Measurements from ENCODE around the gene GCDH. TPM values are rescaled to one million over a fixed set of nuclear protein-coding genes. Genes with fewer than 3 reads are reported as not detected.
"Not testable (repeated sequence)": the region's sequence is repeated elsewhere in the genome, so short reads cannot be mapped to it uniquely, and the experiment has no call there.

GCDH gene
- total RNA-seq, 4 donors from 2014 or later: 31.2 to 63.7 (median 46.7) TPM

GRCh38 chr19:12913851-12914690, 23.1 kb downstream of the GCDH start:
- intact Hi-C loops (cut with DNase I): no loop called here
- no peaks in the 10 kb centered on the region for H3K27me3 ChIP-seq
- no peak for TF ChIP-seq CTCF (IDR thresholded peaks at IDR 0.05)
- no peak for TF ChIP-seq POLR2A (IDR thresholded peaks at IDR 0.05)
- H3K4me3 ChIP-seq (replicated peaks in 1 of 3): no peak overlapping the region
- no peaks in the 10 kb centered on the region for H3K36me3 ChIP-seq
- no peaks in the 10 kb centered on the region for H3K9me3 ChIP-seq
- H3K27ac ChIP-seq: peak overlapping the region; percentile 79 to 86 (median 80)
- WGBS, 2 donors: 49 to 57% methylated on average over 11 to 12 of the region's 12 CpGs
- DNase-seq: peak; percentile 55 to 67
- peaks cover 22 to 29% of the 10 kb centered on the region in 2 donors for H3K4me1 ChIP-seq

GRCh38 chr19:12915860-12916259, 24.9 kb downstream of the GCDH start:
- intact Hi-C loops (cut with DNase I); H3K9me3 ChIP-seq; DNase-seq; H3K36me3 ChIP-seq; H3K27me3 ChIP-seq; H3K4me3 ChIP-seq (replicated peaks in 1 of 3); H3K27ac ChIP-seq: not testable (repeated sequence)
- H3K4me1 ChIP-seq: peaks cover 22 to 29% of the 10 kb centered on the region in 2 donors
- whole genome bisulfite sequencing, 2 donors: 90% methylated on average over 4 of the region's 4 CpGs

- DNase-seq: no peak
- no peaks in the 10 kb centered on the region for H3K9me3 ChIP-seq
- peaks cover 9 to 13% of the 10 kb centered on the region in 2 donors for H3K4me1 ChIP-seq
- intact Hi-C loops (cut with DNase I): no loop called here
- no peaks in the 10 kb centered on the region for H3K27me3 ChIP-seq
- no peak overlapping the region for H3K27ac ChIP-seq
- WGBS, 2 donors: 95 to 96% methylated on average over 14 of the region's 14 CpGs
- TF ChIP-seq CTCF (IDR thresholded peaks at IDR 0.05) (no peak), POLR2A (IDR thresholded peaks at IDR 0.05) (no peak)
- peaks cover 11% of the 10 kb centered on the region in 2 donors for H3K36me3 ChIP-seq
- no peak overlapping the region for H3K4me3 ChIP-seq (replicated peaks in 1 of 3)
Measured at GRCh38 chr19:12918253-12918652, 27.3 kb downstream of the GCDH start.

- TF ChIP-seq CTCF (IDR thresholded peaks at IDR 0.05): no peak
- no peak for TF ChIP-seq POLR2A (IDR thresholded peaks at IDR 0.05)
- Histone ChIP-seq H3K4me3 (replicated peaks in 1 of 3) (no peak overlapping the region), H3K27me3 (no peaks in the 10 kb centered on the region), H3K9me3 (no peaks in the 10 kb centered on the region), H3K27ac (no peak overlapping the region), H3K4me1 (no peaks in the 10 kb centered on the region), H3K36me3 (peaks cover 37 to 39% of the 10 kb centered on the region in 2 donors)
- no peak for DNase-seq
- intact Hi-C loops (cut with DNase I): no loop called here
- 57 to 68% methylated on average over 3 of the region's 3 CpGs for WGBS, 2 donors
Measured at GRCh38 chr19:12921047-12921446, 30.1 kb downstream of the GCDH start.

- Histone ChIP-seq H3K36me3 (peaks cover 51 to 55% of the 10 kb centered on the region in 2 donors), H3K27me3 (no peaks in the 10 kb centered on the region), H3K4me3 (replicated peaks in 1 of 3) (no peak overlapping the region), H3K4me1 (no peaks in the 10 kb centered on the region), H3K27ac (no peak overlapping the region), H3K9me3 (no peaks in the 10 kb centered on the region)
- intact Hi-C loops (cut with DNase I): no loop called here
- no peak for TF ChIP-seq POLR2A (IDR thresholded peaks at IDR 0.05)
- TF ChIP-seq CTCF (IDR thresholded peaks at IDR 0.05): no peak
- DNase-seq: no peak
- WGBS, 2 donors: 96 to 98% methylated on average over 4 of the region's 4 CpGs
Measured at GRCh38 chr19:12922959-12923358, 32.0 kb downstream of the GCDH start.
